BJ (cell line): Measurements from ENCODE around the gene DMAC2. TPM values are rescaled to one million over a fixed set of nuclear protein-coding genes. Genes with fewer than 3 reads are reported as not detected.

Experiments used
- CTCF ChIA-PET: fragments of 350-600 bp; formaldehyde crosslinking; extraction: SDS; loops from one replicate; lab custom pipeline; 2021; ENCODE audit warnings: antibody characterized with exemption, inconsistent platforms; lab: Yijun Ruan, JAX
- POLR2A ChIA-PET: fragments of 300-600 bp; sonication (Branson Sonifier 250); formaldehyde crosslinking; extraction: SDS; loops from one replicate; lab custom pipeline; 2021; ENCODE audit warnings: antibody characterized with exemption; lab: Charles Lee
- DNase-seq: peaks from one replicate; pipeline ENCODE4 v3.0.0-alpha.2; 2011; ENCODE audit warnings: low read depth
- H3K27me3 ChIP-seq: 2 replicates; pipeline ENCODE4 v1.6.0; 2011; ENCODE audit warnings: low read length; ENCODE audit not compliant: control insufficient read depth, insufficient read depth
- H3K36me3 ChIP-seq: 2 replicates; pipeline ENCODE4 v1.5.1; 2011; ENCODE audit warnings: low read length; ENCODE audit not compliant: control insufficient read depth, insufficient read depth
- H3K4me3 ChIP-seq: 2 replicates; pipeline ENCODE4 v1.5.1; 2011; ENCODE audit warnings: low read depth, mild to moderate bottlenecking, control low read depth, low read length
- CTCF ChIP-seq: IDR thresholded peaks from 2 replicates; pipeline ENCODE4 v1.5.1; 2011; ENCODE audit warnings: low read depth, mild to moderate bottlenecking, control low read depth, inconsistent platforms, low read length, moderate library complexity; ENCODE audit not compliant: insufficient read depth
- polyA plus RNA-seq: library from polyadenylated mRNA; depleted of rRNA; stranded (reverse); fragments of >200 nt; gene quantifications from 2 replicates; pipeline ENCODE4 v1.2.3, GENCODE V29; 2011

DMAC2 gene
- polyA plus RNA-seq, 1 experiment = 82.4 TPM

- no peak for DNase-seq
- peaks cover 35% of the 10 kb centered on the region for H3K36me3 ChIP-seq
- no peak overlapping the region for H3K4me3 ChIP-seq
- TF ChIP-seq CTCF = no peak
- H3K27me3 ChIP-seq = no peaks in the 10 kb centered on the region
- CTCF ChIA-PET = no interaction called here
- POLR2A ChIA-PET = no interaction called here
Measured at GRCh38 chr19:41415154-41415571, 24.5 kb downstream of the DMAC2 start.

DNA sequence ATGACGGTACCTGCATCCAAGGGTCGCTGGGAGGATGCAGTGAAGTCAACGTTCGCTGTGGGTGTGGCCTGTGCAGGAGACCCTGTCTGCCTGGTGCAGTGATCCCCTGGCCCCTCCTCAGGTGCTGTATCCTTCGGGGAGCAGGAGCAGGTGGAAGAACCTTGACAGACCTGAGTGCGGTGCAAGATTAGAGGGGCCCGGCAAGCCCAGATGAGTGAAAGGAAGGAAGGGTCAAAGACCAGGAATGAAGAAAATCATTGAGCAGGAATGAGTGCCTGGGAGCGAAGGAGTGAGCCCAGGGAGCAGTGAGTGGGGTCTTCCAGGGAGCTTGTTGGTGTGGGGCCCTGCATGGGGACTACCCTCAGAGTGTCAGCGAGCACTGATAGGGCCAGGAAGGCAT is 25.3 kb downstream of the DMAC2 start:
- POLR2A ChIA-PET = no interaction called here
- H3K27me3 ChIP-seq = no peaks in the 10 kb centered on the region
- DNase-seq = no peak
- CTCF ChIA-PET = interaction anchor here (1.1 kb wide), 1 partner anchor 149 kb away, joined by 3 read pairs; no protein-coding TSS in a partner anchor
- H3K4me3 ChIP-seq = no peak overlapping the region
- no peak for TF ChIP-seq CTCF
- peaks cover 34% of the 10 kb centered on the region for H3K36me3 ChIP-seq

- no peak for DNase-seq
- Histone ChIP-seq H3K36me3 (peaks cover 31% of the 10 kb centered on the region), H3K4me3 (no peak overlapping the region), H3K27me3 (no peaks in the 10 kb centered on the region)
- ChIA-PET CTCF (interaction anchor here (1.1 kb wide), 1 partner anchor 150 kb away, joined by 3 read pairs; no protein-coding TSS in a partner anchor), POLR2A (no interaction called here)
- TF ChIP-seq CTCF = no peak
Measured at GRCh38 chr19:41413947-41414346, 25.8 kb downstream of the DMAC2 start.

DNA sequence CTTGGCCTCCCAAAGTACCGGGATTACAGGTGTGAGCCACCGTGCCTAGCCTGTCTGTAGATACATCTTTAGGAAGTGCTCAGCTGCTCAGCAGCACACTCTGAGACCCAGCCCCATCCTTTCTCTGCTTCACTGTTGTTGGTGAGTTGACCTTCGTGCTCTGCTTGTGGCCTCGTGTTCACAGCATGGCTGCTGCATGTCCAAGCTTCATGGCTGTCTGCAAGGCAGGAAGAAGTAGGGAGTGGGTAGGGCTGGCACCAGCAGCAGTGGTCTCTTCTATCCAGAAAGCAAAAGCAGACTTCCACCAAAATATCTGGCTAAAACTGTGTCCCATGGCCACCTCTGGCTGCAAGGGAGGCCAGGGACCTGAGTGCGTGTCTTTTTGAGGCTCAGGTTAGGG is 26.8 kb downstream of the DMAC2 start:
- POLR2A ChIA-PET = no interaction called here
- H3K36me3 ChIP-seq = peaks cover 26% of the 10 kb centered on the region
- no peak for TF ChIP-seq CTCF
- CTCF ChIA-PET = no interaction called here
- no peak overlapping the region for H3K4me3 ChIP-seq
- no peaks in the 10 kb centered on the region for H3K27me3 ChIP-seq
- DNase-seq = no peak

GRCh38 chr19:41411968-41412265 is 27.8 kb downstream of the DMAC2 start:
- Histone ChIP-seq H3K27me3 (no peaks in the 10 kb centered on the region), H3K36me3 (peaks cover 26% of the 10 kb centered on the region), H3K4me3 (no peak overlapping the region)
- POLR2A ChIA-PET = no interaction called here
- CTCF ChIA-PET = no interaction called here
- TF ChIP-seq CTCF = no peak
- DNase-seq = no peak
